Measurements from ENCODE around the gene TBL2. TPM values are rescaled to one million over a fixed set of nuclear protein-coding genes. Genes with fewer than 3 reads are reported as not detected.

TBL2 gene
- total RNA-seq: 42.1 and 44.9 TPM in 2 replicates
- long read RNA-seq, full-length matches to known transcripts: 76 of 87 reads
- long read RNA-seq, partial matches to known transcripts: 5 of 87 reads
- long read RNA-seq, other reads (novel, unspliced or antisense): 6 of 87 reads

- Mint-ChIP-seq H3K4me1 (ENCODE audit: low read depth) (peaks cover 9% of the 10 kb centered on the region), H3K4me3 (ENCODE audit: low read depth) (peak within 1 kb of the TSS; percentile 76)
- no peak for TF ChIP-seq CTCF (IDR thresholded peaks at IDR 0.05; ENCODE audit: unreplicated experiment)
These were observed at the start of gene TBL2 for GRCh38 chr7:73578342-73579128. Gene TBL2 (minus strand): TSS chr7:73578579. CDS start chr7:73578549, 30 bp downstream.

GRCh38 chr7:73626814-73627213 is 48.4 kb upstream of the TBL2 start:
- H3K4me3 Mint-ChIP-seq (ENCODE audit: low read depth): no peak overlapping the region
- TF ChIP-seq CTCF (IDR thresholded peaks at IDR 0.05; ENCODE audit: unreplicated experiment): no peak
- DNase-seq (ENCODE audit: low spot score, unreplicated experiment): no peak
- H3K9me3 Mint-ChIP-seq (ENCODE audit: low read depth): no peaks in the 10 kb centered on the region
- H3K36me3 Mint-ChIP-seq (ENCODE audit: insufficient read depth): no peaks in the 10 kb centered on the region
- H3K4me1 Mint-ChIP-seq (ENCODE audit: low read depth): peaks cover 3% of the 10 kb centered on the region
- H3K27ac Mint-ChIP-seq: no peak overlapping the region
- H3K27me3 Mint-ChIP-seq: peaks cover 42% of the 10 kb centered on the region

More at GRCh38 chr7:73578342-73579128, at the start of gene TBL2:
- no peaks in the 10 kb centered on the region for H3K9me3 Mint-ChIP-seq (ENCODE audit: low read depth)
- H3K27ac Mint-ChIP-seq: peak within 1 kb of the TSS; percentile 94
- H3K36me3 Mint-ChIP-seq (ENCODE audit: insufficient read depth): peaks cover 3% of the 10 kb centered on the region
- peak; percentile 99 for DNase-seq (ENCODE audit: low spot score, unreplicated experiment)
- peaks cover 3% of the 10 kb centered on the region for H3K27me3 Mint-ChIP-seq

- DNase-seq (ENCODE audit: low spot score, unreplicated experiment): no peak
- Mint-ChIP-seq H3K27me3 (peaks cover 39% of the 10 kb centered on the region), H3K9me3 (ENCODE audit: low read depth) (no peaks in the 10 kb centered on the region), H3K4me3 (ENCODE audit: low read depth) (no peak overlapping the region), H3K27ac (no peak overlapping the region), H3K4me1 (ENCODE audit: low read depth) (peaks cover 3% of the 10 kb centered on the region), H3K36me3 (ENCODE audit: insufficient read depth) (no peaks in the 10 kb centered on the region)
- TF ChIP-seq CTCF (IDR thresholded peaks at IDR 0.05; ENCODE audit: unreplicated experiment): no peak
These were observed 46.9 kb upstream of the TBL2 start for GRCh38 chr7:73625276-73625675.

- Mint-ChIP-seq H3K27ac (no peak overlapping the region), H3K4me1 (ENCODE audit: low read depth) (peaks cover 3% of the 10 kb centered on the region), H3K9me3 (ENCODE audit: low read depth) (no peaks in the 10 kb centered on the region), H3K27me3 (peaks cover 39% of the 10 kb centered on the region), H3K4me3 (ENCODE audit: low read depth) (no peak overlapping the region), H3K36me3 (ENCODE audit: insufficient read depth) (no peaks in the 10 kb centered on the region)
- no peak for DNase-seq (ENCODE audit: low spot score, unreplicated experiment)
- TF ChIP-seq CTCF (IDR thresholded peaks at IDR 0.05; ENCODE audit: unreplicated experiment): no peak
These were observed 46.3 kb upstream of the TBL2 start for GRCh38 chr7:73624669-73625001.

- peaks cover 36% of the 10 kb centered on the region for H3K27me3 Mint-ChIP-seq
- peak within 1 kb of the TSS; percentile 67 for H3K4me3 Mint-ChIP-seq (ENCODE audit: low read depth)
- no peaks in the 10 kb centered on the region for H3K36me3 Mint-ChIP-seq (ENCODE audit: insufficient read depth)
- no peaks in the 10 kb centered on the region for H3K9me3 Mint-ChIP-seq (ENCODE audit: low read depth)
- no peak for TF ChIP-seq CTCF (IDR thresholded peaks at IDR 0.05; ENCODE audit: unreplicated experiment)
- DNase-seq (ENCODE audit: low spot score, unreplicated experiment): peak; percentile 83
- no peak within 1 kb of the TSS for H3K27ac Mint-ChIP-seq
- H3K4me1 Mint-ChIP-seq (ENCODE audit: low read depth): peaks cover 3% of the 10 kb centered on the region
These were observed 45.7 kb upstream of the TBL2 start, which contains the start of gene MLXIPL for GRCh38 chr7:73623798-73624668. Gene MLXIPL (minus strand): TSS chr7:73624522. CDS start chr7:73624492, 30 bp downstream.

All from progenitor cell of endocrine pancreas (in vitro differentiated cells).